GM12878 (cell line): Measurements from ENCODE around the gene EXO1.
A peak's percentile ranks its signal among the peaks of the same experiment; 100 is the strongest.

Source experiments
- CREM ChIP-seq: IDR thresholded peaks from 2 replicates; pipeline ENCODE4 v1.6.1; 2014; ENCODE audit warnings: antibody characterized with exemption, low read depth
- EP300 ChIP-seq, 2 experiments: fragments of 150-350 bp in 1 of 2; IDR thresholded peaks; 2 replicates each; pipeline ENCODE4 v1.6.1; 2011 to 2012; ENCODE audit warnings: low read depth in 2 of 2, low read length in 2 of 2, borderline replicate concordance in 1 of 2, improper control_type of control experiment in 1 of 2, inconsistent platforms in 1 of 2; ENCODE audit not compliant: control insufficient read depth in 1 of 2
- FOXK2 ChIP-seq: fragments of 450-650 bp; IDR thresholded peaks from 2 replicates; pipeline ENCODE4 v1.6.1; 2017; ENCODE audit warnings: mild to moderate bottlenecking, moderate library complexity
- ZNF274 ChIP-seq: IDR thresholded peaks from one replicate; pipeline ENCODE4 v1.8.0; 2011; ENCODE audit not compliant: insufficient read length, insufficient read depth
- TF ChIP-seq, protein P1 (sequence below), 3 experiments: IDR thresholded peaks in 2 of 3; conservative IDR thresholded peaks in 1 of 3; 2 replicates each; pipeline ENCODE4 v1.5.1; 2011; ENCODE audit warnings: low read depth in 3 of 3, low read length in 3 of 3, mild to moderate bottlenecking in 3 of 3, control low read depth in 2 of 3, moderate library complexity in 2 of 3, inconsistent platforms in 1 of 3, mixed read lengths in 1 of 3; ENCODE audit not compliant: control insufficient read depth in 2 of 3, insufficient read depth in 1 of 3; ENCODE audit errors: extremely low read depth in 1 of 3

DNA sequence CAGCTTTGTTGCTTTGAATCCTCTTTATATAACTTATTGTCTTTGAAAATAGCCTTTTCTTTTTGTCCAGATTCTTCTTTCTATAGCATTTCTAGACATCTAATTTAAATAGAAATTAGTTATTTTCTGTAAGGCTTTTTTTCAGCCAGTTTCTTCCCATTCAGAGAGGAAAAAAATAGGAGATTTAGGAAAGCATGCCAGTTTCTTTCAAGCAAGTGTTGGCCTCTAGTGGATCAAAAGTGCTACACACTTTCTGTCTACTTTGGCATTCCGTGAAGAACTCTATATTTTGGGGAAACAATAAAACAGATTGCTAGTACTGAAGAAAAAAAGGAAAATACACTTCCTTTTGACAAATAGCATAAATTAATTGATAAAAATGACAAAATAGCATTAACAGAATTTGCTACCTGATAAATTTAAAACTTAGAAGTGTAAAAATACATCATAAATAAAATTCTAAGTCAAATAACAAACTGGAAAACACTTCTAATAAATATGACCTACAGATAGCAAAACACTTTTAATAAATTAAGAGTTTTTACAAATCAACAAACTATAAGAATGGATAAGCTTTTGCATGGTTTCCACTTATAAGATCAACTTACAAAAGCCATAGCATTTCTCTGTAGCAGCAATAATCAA lies 13.1 kb upstream of the EXO1 start:
- TF ChIP-seq EP300 (IDR thresholded peaks at IDR 0.05; ENCODE audit: borderline replicate concordance in 1 of 2, control insufficient read depth in 1 of 2, low read depth in 2 of 2, low read length in 2 of 2) (no peak), FOXK2 (no peak), ZNF274 (no peak), CREM (no peak)
- TF ChIP-seq, protein P1, sequence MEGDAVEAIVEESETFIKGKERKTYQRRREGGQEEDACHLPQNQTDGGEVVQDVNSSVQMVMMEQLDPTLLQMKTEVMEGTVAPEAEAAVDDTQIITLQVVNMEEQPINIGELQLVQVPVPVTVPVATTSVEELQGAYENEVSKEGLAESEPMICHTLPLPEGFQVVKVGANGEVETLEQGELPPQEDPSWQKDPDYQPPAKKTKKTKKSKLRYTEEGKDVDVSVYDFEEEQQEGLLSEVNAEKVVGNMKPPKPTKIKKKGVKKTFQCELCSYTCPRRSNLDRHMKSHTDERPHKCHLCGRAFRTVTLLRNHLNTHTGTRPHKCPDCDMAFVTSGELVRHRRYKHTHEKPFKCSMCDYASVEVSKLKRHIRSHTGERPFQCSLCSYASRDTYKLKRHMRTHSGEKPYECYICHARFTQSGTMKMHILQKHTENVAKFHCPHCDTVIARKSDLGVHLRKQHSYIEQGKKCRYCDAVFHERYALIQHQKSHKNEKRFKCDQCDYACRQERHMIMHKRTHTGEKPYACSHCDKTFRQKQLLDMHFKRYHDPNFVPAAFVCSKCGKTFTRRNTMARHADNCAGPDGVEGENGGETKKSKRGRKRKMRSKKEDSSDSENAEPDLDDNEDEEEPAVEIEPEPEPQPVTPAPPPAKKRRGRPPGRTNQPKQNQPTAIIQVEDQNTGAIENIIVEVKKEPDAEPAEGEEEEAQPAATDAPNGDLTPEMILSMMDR (IDR thresholded peaks at IDR 0.05 in 2 of 3, conservative IDR thresholded peaks at IDR 0.05 in 1 of 3; ENCODE audit: control insufficient read depth in 2 of 3, extremely low read depth in 1 of 3, insufficient read depth in 1 of 3, low read depth in 3 of 3, low read length in 3 of 3): peak; percentile 36 to 53 (median 47)
